Measurements from ENCODE around the gene BPIFB1. TPM values are rescaled to one million over a fixed set of nuclear protein-coding genes. Genes with fewer than 3 reads are reported as not detected.

BPIFB1 gene
- total and polyA plus RNA-seq, 10 of the 15 experiments (the other 5 are each of a cell fraction or from before 2014, with no cell fraction given): 0.13 TPM; not detected in 9

- TF ChIP-seq ZBTB33 (IDR thresholded peaks at IDR 0.05): no peak
- TF ChIP-seq PML (IDR thresholded peaks at IDR 0.05; ENCODE audit: low read length): no peak
- no peak for TF ChIP-seq WRNIP1 (IDR thresholded peaks at IDR 0.05; ENCODE audit: borderline replicate concordance, low read depth, low read length)
- no peak for TF ChIP-seq SP1 (IDR thresholded peaks at IDR 0.05; ENCODE audit: low read depth, low read length)
- no peak for TF ChIP-seq MEF2A (IDR thresholded peaks at IDR 0.05; ENCODE audit: insufficient read depth, low read depth, low read length)
- no peak for TF ChIP-seq SPI1 (IDR thresholded peaks at IDR 0.05; ENCODE audit: borderline replicate concordance, insufficient read depth, low read depth, low read length)
- TF ChIP-seq SREBF1 (IDR thresholded peaks at IDR 0.05; ENCODE audit: low read length): no peak
- TF ChIP-seq NFIC (IDR thresholded peaks at IDR 0.05; ENCODE audit: low read depth, low read length): no peak
These were observed 649 bp upstream of the BPIFB1 start (continued) for GRCh38 chr20:33282196-33282934.

DNA sequence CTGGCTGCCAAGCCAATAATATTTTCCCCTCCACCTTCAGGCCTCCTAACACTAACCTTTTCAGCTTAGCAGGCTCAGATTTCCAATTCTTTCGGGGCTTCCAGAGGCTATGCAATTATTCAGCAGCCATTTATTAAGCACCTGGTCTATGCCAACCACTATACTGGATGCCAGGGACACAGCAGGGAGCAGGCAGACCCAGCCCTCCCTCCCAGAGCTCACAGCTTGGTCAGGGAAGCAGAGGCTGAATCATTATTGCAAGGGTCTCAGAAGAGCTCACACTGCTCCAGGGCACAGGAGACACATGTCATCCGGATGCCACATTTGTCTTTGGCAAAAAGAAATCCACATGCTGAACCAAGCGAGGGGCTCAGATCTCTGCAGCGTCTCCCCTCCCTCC lies 1.3 kb downstream of the BPIFB1 start:
- Histone ChIP-seq H3K4me1 (ENCODE audit: control insufficient read depth, insufficient read depth, low read length) (no peaks in the 10 kb centered on the region), H3K9ac (ENCODE audit: control insufficient read depth, insufficient read depth, low read length) (no peak overlapping the region), H3K4me3 (no peak overlapping the region), H3K4me2 (ENCODE audit: control insufficient read depth, insufficient read depth) (no peak overlapping the region), H3K36me3 (ENCODE audit: control insufficient read depth in 2 of 2, insufficient read depth in 2 of 2, low read length in 1 of 2) (no peaks in the 10 kb centered on the region), H3K27ac (ENCODE audit: control insufficient read depth, insufficient read depth) (no peak overlapping the region), H2AFZ (ENCODE audit: control insufficient read depth, low read depth, low read length) (no peak overlapping the region), H3K27me3 (replicated peaks in 1 of 2; ENCODE audit: control insufficient read depth in 2 of 2, insufficient read depth in 2 of 2, low read length in 1 of 2) (peaks cover 0 to 3% of the 10 kb centered on the region in 2 experiments; a peak in 3 of 4 replicates), H4K20me1 (ENCODE audit: control insufficient read depth, insufficient read depth) (no peaks in the 10 kb centered on the region), H3K9me3 (replicated peaks; ENCODE audit: control insufficient read depth, insufficient read depth, low read length) (no peaks in the 10 kb centered on the region), H3K79me2 (ENCODE audit: control insufficient read depth, insufficient read depth, low read length) (no peaks in the 10 kb centered on the region)
- RAD21 ChIA-PET (ENCODE audit: unreplicated experiment): no interaction called here
- DNase-seq (ENCODE audit: low read depth, low spot score) (no peak), FAIRE-seq (no peak), ATAC-seq (no peak)
- intact Hi-C loops (cut with micrococcal nuclease; ENCODE audit: unreplicated experiment) (no loop called here), in situ Hi-C loops (cut with MboI) (no loop called here)
- POLR2A ChIA-PET: interaction anchor here (0.7 kb wide), 1 partner anchor 142 kb away, joined by 3 read pairs; no protein-coding TSS in a partner anchor
- SMC1A ChIA-PET (ENCODE audit: uncharacterized antibody, unreplicated experiment): no interaction called here
- CTCF ChIA-PET: interaction anchor here (1.8 kb wide), 1 partner anchor 382 kb away, joined by 4 read pairs; no protein-coding TSS in a partner anchor
- no TSS peak for BruUV-seq (replicated peaks)
- 33% methylated on average over 4 of the region's 4 CpGs for WGBS (ENCODE audit: insufficient coverage, insufficient replicate concordance, low lambda C conversion rate, missing lambda C conversion rate)
- TF ChIP-seq TBL1XR1 (IDR thresholded peaks at IDR 0.05; ENCODE audit: low read depth, low read length) (no peak), BCLAF1 (IDR thresholded peaks at IDR 0.05) (no peak), RB1 (IDR thresholded peaks at IDR 0.05; ENCODE audit: borderline replicate concordance) (no peak), ZNF24 (IDR thresholded peaks at IDR 0.05) (no peak)
- TF ChIP-seq, protein P1, sequence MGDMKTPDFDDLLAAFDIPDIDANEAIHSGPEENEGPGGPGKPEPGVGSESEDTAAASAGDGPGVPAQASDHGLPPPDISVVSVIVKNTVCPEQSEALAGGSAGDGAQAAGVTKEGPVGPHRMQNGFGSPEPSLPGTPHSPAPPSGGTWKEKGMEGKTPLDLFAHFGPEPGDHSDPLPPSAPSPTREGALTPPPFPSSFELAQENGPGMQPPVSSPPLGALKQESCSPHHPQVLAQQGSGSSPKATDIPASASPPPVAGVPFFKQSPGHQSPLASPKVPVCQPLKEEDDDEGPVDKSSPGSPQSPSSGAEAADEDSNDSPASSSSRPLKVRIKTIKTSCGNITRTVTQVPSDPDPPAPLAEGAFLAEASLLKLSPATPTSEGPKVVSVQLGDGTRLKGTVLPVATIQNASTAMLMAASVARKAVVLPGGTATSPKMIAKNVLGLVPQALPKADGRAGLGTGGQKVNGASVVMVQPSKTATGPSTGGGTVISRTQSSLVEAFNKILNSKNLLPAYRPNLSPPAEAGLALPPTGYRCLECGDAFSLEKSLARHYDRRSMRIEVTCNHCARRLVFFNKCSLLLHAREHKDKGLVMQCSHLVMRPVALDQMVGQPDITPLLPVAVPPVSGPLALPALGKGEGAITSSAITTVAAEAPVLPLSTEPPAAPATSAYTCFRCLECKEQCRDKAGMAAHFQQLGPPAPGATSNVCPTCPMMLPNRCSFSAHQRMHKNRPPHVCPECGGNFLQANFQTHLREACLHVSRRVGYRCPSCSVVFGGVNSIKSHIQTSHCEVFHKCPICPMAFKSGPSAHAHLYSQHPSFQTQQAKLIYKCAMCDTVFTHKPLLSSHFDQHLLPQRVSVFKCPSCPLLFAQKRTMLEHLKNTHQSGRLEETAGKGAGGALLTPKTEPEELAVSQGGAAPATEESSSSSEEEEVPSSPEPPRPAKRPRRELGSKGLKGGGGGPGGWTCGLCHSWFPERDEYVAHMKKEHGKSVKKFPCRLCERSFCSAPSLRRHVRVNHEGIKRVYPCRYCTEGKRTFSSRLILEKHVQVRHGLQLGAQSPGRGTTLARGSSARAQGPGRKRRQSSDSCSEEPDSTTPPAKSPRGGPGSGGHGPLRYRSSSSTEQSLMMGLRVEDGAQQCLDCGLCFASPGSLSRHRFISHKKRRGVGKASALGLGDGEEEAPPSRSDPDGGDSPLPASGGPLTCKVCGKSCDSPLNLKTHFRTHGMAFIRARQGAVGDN (IDR thresholded peaks at IDR 0.05): no peak
